A549 (cell line): ENCODE measurements around the gene BTBD8. TPM values are rescaled to one million over a fixed set of nuclear protein-coding genes. Genes with fewer than 3 reads are reported as not detected.

Experiments used
- ATAC-seq, 2 experiments: fragments of 200-7000 bp in 1 of 2; fragments of >200 bp in 1 of 2; cut with Nextera tagmentation in 1 of 2; cut with Tn5 transposase in 1 of 2; 3 replicates each; pipeline versions ENCODE4 v1.8.0 to v1.9.1; 2018 to 2020; ENCODE audit warnings: mild to moderate bottlenecking in 1 of 2, moderate library complexity in 1 of 2
- CTCF ChIA-PET: fragments of 300-600 bp; sonication (Branson Sonifier 250); formaldehyde crosslinking; extraction: SDS; loops from one replicate; lab custom pipeline; 2021; ENCODE audit warnings: antibody characterized with exemption, inconsistent platforms; lab: Yijun Ruan, JAX
- POLR2A ChIA-PET: fragments of 350-600 bp; formaldehyde crosslinking; extraction: SDS; loops from one replicate; lab custom pipeline; 2021; ENCODE audit warnings: antibody characterized with exemption, inconsistent platforms; lab: Yijun Ruan, JAX
- DNase-seq, 2 experiments: peaks; one replicate each; pipeline versions ENCODE4 v3.0.0 to v3.0.0-alpha.2; 2011 to 2016; ENCODE audit warnings: low read depth in 1 of 2, low spot score in 1 of 2
- FAIRE-seq: peaks from 2 replicates; lab custom pipeline; 2011; peaks lifted over from hg19 to GRCh38; lab: Jason Lieb, UNC
- H3K27ac ChIP-seq, 2 experiments: fragments of >200 bp; sonication (Bioruptor Twin); formaldehyde crosslinking; 3 replicates each; pipeline ENCODE4 v1.5.1; 2016 to 2017
- H3K4me1 ChIP-seq: fragments of >200 bp; sonication (Bioruptor Twin); formaldehyde crosslinking; 3 replicates; pipeline ENCODE4 v1.6.1; 2016
- H3K4me2 ChIP-seq: fragments of >200 bp; sonication (Bioruptor Twin); formaldehyde crosslinking; 3 replicates; pipeline ENCODE4 v1.6.1; 2016
- H3K4me3 ChIP-seq: fragments of >200 bp; sonication (Bioruptor Twin); formaldehyde crosslinking; 3 replicates; pipeline ENCODE4 v1.5.1; 2016
- H3K9me3 ChIP-seq: fragments of >200 bp; sonication (Bioruptor Twin); formaldehyde crosslinking; 3 replicates; pipeline ENCODE4 v1.6.1; 2016
- BCL3 ChIP-seq: fragments of >200 bp; sonication (Bioruptor Twin); formaldehyde crosslinking; IDR thresholded peaks from 3 replicates; pipeline ENCODE4 v1.6.1; 2016
- BHLHE40 ChIP-seq: IDR thresholded peaks from 2 replicates; pipeline ENCODE4 v1.6.1; 2012; ENCODE audit warnings: low read depth, low read length, inconsistent platforms
- CBX2 ChIP-seq: fragments of 200-600 bp; sonication (generic); IDR thresholded peaks from 2 replicates; pipeline ENCODE4 v1.6.1; 2016; ENCODE audit warnings: low read depth, mild to moderate bottlenecking, borderline replicate concordance
- CHD4 ChIP-seq: fragments of 200-600 bp; sonication (generic); IDR thresholded peaks from 2 replicates; pipeline ENCODE4 v1.6.1; 2016; ENCODE audit warnings: antibody characterized with exemption, mild to moderate bottlenecking, borderline replicate concordance
- EHMT2 ChIP-seq: fragments of 200-600 bp; sonication (generic); IDR thresholded peaks from 2 replicates; pipeline ENCODE4 v1.6.1; 2016; ENCODE audit warnings: antibody characterized with exemption, low read depth, mild to moderate bottlenecking, moderate library complexity
- FOSB ChIP-seq: fragments of 250-450 bp; sonication (Bioruptor Pico); IDR thresholded peaks from 2 replicates; pipeline ENCODE4 v1.5.0; 2020; ENCODE audit warnings: mild to moderate bottlenecking, moderate library complexity
- GATA3 ChIP-seq: IDR thresholded peaks from 2 replicates; pipeline ENCODE4 v1.6.1; 2012; ENCODE audit warnings: borderline replicate concordance
- HDAC2 ChIP-seq: fragments of 200-600 bp; sonication (generic); IDR thresholded peaks from 2 replicates; pipeline ENCODE4 v1.6.1; 2016
- HEYL ChIP-seq: fragments of 250-450 bp; sonication (Bioruptor Pico); IDR thresholded peaks from 2 replicates; pipeline ENCODE4 v1.8.0; 2021; ENCODE audit warnings: mild to moderate bottlenecking, moderate library complexity
- HOXB13 ChIP-seq: fragments of 250-450 bp; sonication (Bioruptor Pico); IDR thresholded peaks from 2 replicates; pipeline ENCODE4 v1.5.0; 2020; ENCODE audit warnings: low read depth, mild to moderate bottlenecking, moderate library complexity
- JUN ChIP-seq, 2 experiments: fragments of >200 bp; sonication (Bioruptor Twin); formaldehyde crosslinking; IDR thresholded peaks; 2 replicates in 1 of 2; 3 replicates in 1 of 2; pipeline ENCODE4 v1.6.1; 2016 to 2017
- KDM1A ChIP-seq: fragments of 200-600 bp; sonication (generic); IDR thresholded peaks from 2 replicates; pipeline ENCODE4 v1.6.1; 2016; ENCODE audit warnings: low read depth, mild to moderate bottlenecking
- MAFK ChIP-seq: fragments of 450-650 bp; IDR thresholded peaks from 2 replicates; pipeline ENCODE4 v1.6.1; 2014; ENCODE audit not compliant: partially characterized antibody
- POLR2AphosphoS2 ChIP-seq: conservative IDR thresholded peaks from 2 replicates; pipeline ENCODE4 v1.6.1; 2012; ENCODE audit warnings: low read length, improper control_type of control experiment, inconsistent platforms
- RAD21 ChIP-seq, 2 experiments: fragments of >200 bp in 1 of 2; sonication (Bioruptor Twin) in 1 of 2; formaldehyde crosslinking in 1 of 2; IDR thresholded peaks in 1 of 2; conservative IDR thresholded peaks in 1 of 2; 2 replicates in 1 of 2; 3 replicates in 1 of 2; pipeline ENCODE4 v1.6.1; 2012 to 2018; ENCODE audit warnings: inconsistent platforms in 1 of 2
- RARB ChIP-seq: fragments of 250-450 bp; sonication (Bioruptor Pico); IDR thresholded peaks from 2 replicates; pipeline ENCODE4 v1.8.0; 2021; ENCODE audit warnings: mild to moderate bottlenecking, moderate library complexity
- SREBF2 ChIP-seq: fragments of 450-650 bp; IDR thresholded peaks from 2 replicates; pipeline ENCODE4 v1.6.1; 2014; ENCODE audit warnings: mild to moderate bottlenecking, moderate library complexity
- USF2 ChIP-seq: fragments of 450-650 bp; IDR thresholded peaks from 2 replicates; pipeline ENCODE4 v1.6.1; 2014; ENCODE audit warnings: antibody characterized with exemption
- WGBS: methylation state at CpG from one replicate; pipeline ENCODE4 v1.1.6; 2017; ENCODE audit errors: missing lambda C conversion rate; 5-methylcytosine and 5-hydroxymethylcytosine counted together
- polyA plus RNA-seq, 4 experiments: library from polyadenylated mRNA; depleted of rRNA in 3 of 4; stranded (reverse); fragments of >200 nt; fragmentation: RNase III in 1 of 4; extraction: RNeasy Plus Mini Kit Qiagen cat#74134 plus additional on column Dnase treatment in 1 of 4; gene quantifications; 2 replicates in 3 of 4; 3 replicates in 1 of 4; pipeline ENCODE4 v1.2.3, GENCODE V29; 2011 to 2017
- TF ChIP-seq, protein P1 (sequence below): fragments of 200-600 bp; sonication (generic); IDR thresholded peaks from 2 replicates; pipeline ENCODE4 v1.6.1; 2016; ENCODE audit warnings: antibody characterized with exemption, mild to moderate bottlenecking, moderate library complexity

The BTBD8 gene
- polyA plus RNA-seq, 2 of the 4 experiments (the other 2 are of a cell fraction): 0.80 to 2.5 TPM

- no peak for FAIRE-seq
- no peak for ATAC-seq
- Histone ChIP-seq H3K4me2 (no peak overlapping the region), H3K9me3 (no peaks in the 10 kb centered on the region), H3K4me1 (no peaks in the 10 kb centered on the region), H3K27ac (no peak overlapping the region), H3K4me3 (no peak overlapping the region)
- ChIA-PET POLR2A (no interaction called here), CTCF (no interaction called here)
- TF ChIP-seq SREBF2 (no peak), BHLHE40 (no peak), BCL3 (no peak), CHD4 (no peak), KDM1A (no peak), POLR2AphosphoS2 (no peak)
- no peak for DNase-seq
- WGBS: 92% methylated on average over 2 of the region's 2 CpGs
These were observed 28.5 kb downstream of the BTBD8 start for GRCh38 chr1:92108631-92109030.

DNA sequence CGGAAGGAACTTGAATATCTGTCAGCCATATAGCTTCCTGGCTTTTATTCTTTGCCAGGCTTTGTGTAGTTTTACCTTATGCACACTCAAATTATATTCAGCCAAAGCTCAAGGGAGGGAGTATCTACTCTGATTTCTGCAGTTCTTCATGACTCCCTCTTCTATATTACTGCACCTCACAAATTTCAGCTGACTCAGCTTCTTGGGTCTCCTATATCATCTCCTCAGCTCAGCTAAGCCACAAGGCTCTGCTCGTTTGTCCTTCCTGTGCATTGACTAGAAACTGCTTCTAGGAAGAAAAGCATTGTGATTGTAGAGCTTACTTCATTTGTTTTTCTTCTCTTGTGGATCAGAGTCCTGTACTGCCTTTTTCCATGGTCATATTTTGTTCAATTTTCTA is 37.4 kb downstream of the BTBD8 start:
- FAIRE-seq: no peak
- CTCF ChIA-PET: no interaction called here

GRCh38 chr1:92118826-92119225 is 38.7 kb downstream of the BTBD8 start:
- H3K4me3 ChIP-seq: no peak overlapping the region
- ChIA-PET POLR2A (no interaction called here), CTCF (no interaction called here)
- FAIRE-seq (no peak), ATAC-seq (no peak), DNase-seq (no peak)
- WGBS: 47% methylated on average over 3 of the region's 3 CpGs
- TF ChIP-seq JUN (IDR thresholded peaks at IDR 0.05) (no peak), HEYL (no peak), USF2 (no peak), POLR2AphosphoS2 (no peak), HOXB13 (CRISPR knock-in tag) (no peak), EHMT2 (no peak), FOSB (CRISPR knock-in tag) (no peak), HDAC2 (no peak), RAD21 (conservative IDR thresholded peaks at IDR 0.05 in 1 of 2, IDR thresholded peaks at IDR 0.05 in 1 of 2) (no peak), GATA3 (no peak), RARB (CRISPR knock-in tag) (no peak), CBX2 (no peak)
- TF ChIP-seq, protein P1, sequence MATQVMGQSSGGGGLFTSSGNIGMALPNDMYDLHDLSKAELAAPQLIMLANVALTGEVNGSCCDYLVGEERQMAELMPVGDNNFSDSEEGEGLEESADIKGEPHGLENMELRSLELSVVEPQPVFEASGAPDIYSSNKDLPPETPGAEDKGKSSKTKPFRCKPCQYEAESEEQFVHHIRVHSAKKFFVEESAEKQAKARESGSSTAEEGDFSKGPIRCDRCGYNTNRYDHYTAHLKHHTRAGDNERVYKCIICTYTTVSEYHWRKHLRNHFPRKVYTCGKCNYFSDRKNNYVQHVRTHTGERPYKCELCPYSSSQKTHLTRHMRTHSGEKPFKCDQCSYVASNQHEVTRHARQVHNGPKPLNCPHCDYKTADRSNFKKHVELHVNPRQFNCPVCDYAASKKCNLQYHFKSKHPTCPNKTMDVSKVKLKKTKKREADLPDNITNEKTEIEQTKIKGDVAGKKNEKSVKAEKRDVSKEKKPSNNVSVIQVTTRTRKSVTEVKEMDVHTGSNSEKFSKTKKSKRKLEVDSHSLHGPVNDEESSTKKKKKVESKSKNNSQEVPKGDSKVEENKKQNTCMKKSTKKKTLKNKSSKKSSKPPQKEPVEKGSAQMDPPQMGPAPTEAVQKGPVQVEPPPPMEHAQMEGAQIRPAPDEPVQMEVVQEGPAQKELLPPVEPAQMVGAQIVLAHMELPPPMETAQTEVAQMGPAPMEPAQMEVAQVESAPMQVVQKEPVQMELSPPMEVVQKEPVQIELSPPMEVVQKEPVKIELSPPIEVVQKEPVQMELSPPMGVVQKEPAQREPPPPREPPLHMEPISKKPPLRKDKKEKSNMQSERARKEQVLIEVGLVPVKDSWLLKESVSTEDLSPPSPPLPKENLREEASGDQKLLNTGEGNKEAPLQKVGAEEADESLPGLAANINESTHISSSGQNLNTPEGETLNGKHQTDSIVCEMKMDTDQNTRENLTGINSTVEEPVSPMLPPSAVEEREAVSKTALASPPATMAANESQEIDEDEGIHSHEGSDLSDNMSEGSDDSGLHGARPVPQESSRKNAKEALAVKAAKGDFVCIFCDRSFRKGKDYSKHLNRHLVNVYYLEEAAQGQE: no peak
- no peak overlapping the region for H3K27ac ChIP-seq
- H3K9me3 ChIP-seq: no peaks in the 10 kb centered on the region
- no peaks in the 10 kb centered on the region for H3K4me1 ChIP-seq
- no peak overlapping the region for H3K4me2 ChIP-seq

More for the DNA sequence above, 37.4 kb downstream of the BTBD8 start:
- POLR2A ChIA-PET: no interaction called here
- Histone ChIP-seq H3K4me1 (no peaks in the 10 kb centered on the region), H3K27ac (no peak overlapping the region), H3K4me3 (no peak overlapping the region), H3K9me3 (no peaks in the 10 kb centered on the region), H3K4me2 (no peak overlapping the region)
- no peak for ATAC-seq
- no peak for DNase-seq
- TF ChIP-seq MAFK (peak; percentile 78), HEYL (no peak)
- TF ChIP-seq, all 56 proteins: peak for 1
- WGBS: 59% methylated on average over 2 of the region's 2 CpGs
